Brain pericyte (primary cell): ENCODE results near the gene RDH11.
"Not testable (repeated sequence)": the region's sequence is repeated elsewhere in the genome, so short reads cannot be mapped to it uniquely, and the experiment has no call there.

Experiments used
- DNase-seq: peaks from one replicate; pipeline ENCODE4 v3.0.0-alpha.2; 2012; ENCODE audit warnings: low read depth, low spot score

RDH11 gene

GRCh38 chr14:67695394-67695949 is at the start of gene RDH11:
TSS of gene RDH11 (minus strand) at chr14:67695764. CDS start at chr14:67695703, 61 bp downstream.
- DNase-seq: peak; percentile 67

- DNase-seq: no peak
Measured at GRCh38 chr14:67744046-67744445, 48.5 kb upstream of the RDH11 start.

GRCh38 chr14:67738740-67739504 is 43.4 kb upstream of the RDH11 start:
- peak; percentile 73 for DNase-seq

GRCh38 chr14:67736771-67737170 is 41.2 kb upstream of the RDH11 start:
- no peak for DNase-seq

- DNase-seq: no peak
Measured at GRCh38 chr14:67735336-67736147, 40.0 kb upstream of the RDH11 start.

GRCh38 chr14:67734675-67735074 is 39.1 kb upstream of the RDH11 start:
- DNase-seq: no peak

GRCh38 chr14:67733616-67734015 is 38.1 kb upstream of the RDH11 start:
- no peak for DNase-seq

GRCh38 chr14:67729072-67729885 is 33.7 kb upstream of the RDH11 start:
- no peak for DNase-seq

GRCh38 chr14:67728258-67728657 is 32.7 kb upstream of the RDH11 start:
- DNase-seq: no peak

- DNase-seq: no peak
Measured at GRCh38 chr14:67727361-67727760, 31.8 kb upstream of the RDH11 start.

- DNase-seq: no peak
Measured at GRCh38 chr14:67725171-67725570, 29.6 kb upstream of the RDH11 start.

- DNase-seq: no peak
Measured at GRCh38 chr14:67722293-67722692, 26.7 kb upstream of the RDH11 start.

- DNase-seq: no peak
Measured at GRCh38 chr14:67721875-67722274, 26.3 kb upstream of the RDH11 start.

GRCh38 chr14:67719866-67720265 is 24.3 kb upstream of the RDH11 start:
- DNase-seq: no peak

GRCh38 chr14:67719385-67719784 is 23.8 kb upstream of the RDH11 start:
- DNase-seq: not testable (repeated sequence)

GRCh38 chr14:67718265-67718664 is 22.7 kb upstream of the RDH11 start:
- DNase-seq: no peak

- DNase-seq: no peak
Measured at GRCh38 chr14:67717048-67717447, 21.5 kb upstream of the RDH11 start.

- no peak for DNase-seq
Measured at GRCh38 chr14:67710209-67710608, 14.6 kb upstream of the RDH11 start.

- DNase-seq: not testable (repeated sequence)
Measured at GRCh38 chr14:67709796-67710195, 14.2 kb upstream of the RDH11 start.

GRCh38 chr14:67709346-67709745 is 13.8 kb upstream of the RDH11 start:
- not testable (repeated sequence) for DNase-seq

- no peak for DNase-seq
Measured at GRCh38 chr14:67705211-67705610, 9.6 kb upstream of the RDH11 start.
